GM18951 (cell line): ENCODE data around the gene COBLL1.
"Not testable (repeated sequence)": the region's sequence is repeated elsewhere in the genome, so short reads cannot be mapped to it uniquely, and the experiment has no call there.

Source experiments
- POLR2A ChIP-seq: IDR thresholded peaks from 4 replicates; pipeline ENCODE4 v1.6.1; 2011; ENCODE audit warnings: mild to moderate bottlenecking; ENCODE audit not compliant: insufficient read length, insufficient read depth; ENCODE audit errors: extremely low read depth
- in situ Hi-C: fragments of 300-500 bp; cut with MboI; formaldehyde crosslinking; loops from one replicate; pipeline ENCODE4 v1.12.0; 2022; ENCODE audit warnings: low sequenced_read_pairs, mixed read lengths, inconsistent platforms; ENCODE audit not compliant: unreplicated experiment

Gene COBLL1

GRCh38 chr2:164873210-164873908 lies 31.7 kb upstream of the COBLL1 start:
- in situ Hi-C loops: no loop called here

DNA sequence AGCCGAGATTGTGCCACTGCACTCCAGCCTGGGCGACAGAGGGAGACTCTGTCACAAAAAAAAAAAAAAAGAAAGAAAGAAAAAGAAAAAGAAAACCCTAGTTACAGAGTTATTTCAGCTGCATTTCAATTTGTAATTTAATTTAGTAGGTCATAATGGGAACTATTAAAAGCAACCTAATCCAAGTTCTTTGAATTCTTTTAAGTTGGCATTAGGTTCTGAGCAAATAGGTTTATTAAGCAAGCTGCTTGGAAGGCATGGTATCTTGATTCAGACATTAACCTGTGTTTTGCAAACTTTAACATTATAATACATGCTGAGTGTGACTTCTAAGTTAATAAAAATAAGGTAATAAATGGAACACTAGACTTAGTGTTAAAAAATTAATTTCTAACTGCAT lies 29.8 kb upstream of the COBLL1 start:
- no peak for TF ChIP-seq POLR2A
- in situ Hi-C loops: no loop called here

More at GRCh38 chr2:164873210-164873908, 31.7 kb upstream of the COBLL1 start:
- TF ChIP-seq POLR2A: no peak

- in situ Hi-C loops: no loop called here
- TF ChIP-seq POLR2A: no peak
Measured at GRCh38 chr2:164869420-164869772, 27.8 kb upstream of the COBLL1 start.

DNA sequence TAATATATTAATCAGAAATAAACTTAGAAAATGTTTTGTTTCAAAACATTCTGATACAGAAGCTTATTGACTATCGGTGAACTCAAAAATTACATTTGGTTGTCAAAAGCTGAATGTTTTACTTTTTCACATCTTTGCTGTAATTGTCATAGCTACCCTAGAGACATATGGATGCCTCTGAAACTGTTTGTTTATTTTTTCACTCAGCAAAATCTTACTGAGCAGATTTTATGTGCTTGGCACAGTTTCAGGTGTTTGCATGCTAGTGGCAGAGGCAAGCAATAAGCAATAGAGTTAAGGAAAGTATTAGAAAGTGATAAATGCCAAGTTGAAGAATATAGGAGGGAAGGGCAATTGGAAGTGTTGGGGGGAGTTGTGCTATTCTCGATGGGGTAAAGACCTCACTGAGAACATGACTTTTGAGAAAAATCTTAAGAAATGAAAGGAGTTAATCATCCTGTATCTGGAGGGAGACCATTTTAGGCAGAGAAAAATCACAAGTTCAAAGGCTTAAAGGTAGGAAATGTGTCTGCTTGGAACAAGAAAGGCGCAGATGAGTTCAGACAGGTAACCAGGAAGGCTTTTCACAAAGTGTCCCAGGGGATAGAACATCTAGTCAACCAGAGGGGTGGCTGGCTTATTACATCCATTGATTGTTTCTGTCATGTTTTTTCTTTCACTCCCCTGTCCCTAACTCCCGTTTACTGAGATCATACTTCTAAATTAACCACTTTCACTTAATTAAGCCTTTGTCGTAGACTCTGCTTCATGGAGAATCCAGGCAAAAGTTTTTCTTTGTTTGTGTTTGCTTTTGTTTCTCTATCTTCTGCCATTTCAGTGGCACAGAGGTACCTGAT lies 27.2 kb upstream of the COBLL1 start:
- no peak for TF ChIP-seq POLR2A
- in situ Hi-C loops: no loop called here

- TF ChIP-seq POLR2A: no peak
Measured at GRCh38 chr2:164867779-164868397, 26.3 kb upstream of the COBLL1 start.

GRCh38 chr2:164866381-164866780 lies 24.8 kb upstream of the COBLL1 start:
- in situ Hi-C loops: not testable (repeated sequence)

More at GRCh38 chr2:164867779-164868397, 26.3 kb upstream of the COBLL1 start:
- in situ Hi-C loops: no loop called here

DNA sequence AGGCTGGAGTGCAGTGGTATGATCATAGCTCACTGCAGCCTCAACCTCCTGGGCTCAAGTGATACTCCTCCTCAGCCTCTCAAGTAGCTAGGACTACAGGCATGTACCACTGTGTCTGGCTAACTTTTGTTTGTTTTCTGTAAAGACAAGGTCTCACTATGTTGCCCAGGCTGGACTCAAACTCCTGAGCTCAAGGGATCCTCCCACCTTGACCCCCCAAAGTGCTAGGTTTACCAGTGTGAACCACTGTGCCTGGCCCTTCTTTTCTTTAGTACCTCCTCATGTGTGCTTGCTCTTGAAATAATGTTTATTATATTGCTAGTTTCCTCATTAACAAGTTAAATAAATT lies 19.0 kb upstream of the COBLL1 start:
- in situ Hi-C loops: no loop called here
- TF ChIP-seq POLR2A: no peak

GRCh38 chr2:164859906-164860693 lies 18.5 kb upstream of the COBLL1 start:
- in situ Hi-C loops: not testable (repeated sequence)

DNA sequence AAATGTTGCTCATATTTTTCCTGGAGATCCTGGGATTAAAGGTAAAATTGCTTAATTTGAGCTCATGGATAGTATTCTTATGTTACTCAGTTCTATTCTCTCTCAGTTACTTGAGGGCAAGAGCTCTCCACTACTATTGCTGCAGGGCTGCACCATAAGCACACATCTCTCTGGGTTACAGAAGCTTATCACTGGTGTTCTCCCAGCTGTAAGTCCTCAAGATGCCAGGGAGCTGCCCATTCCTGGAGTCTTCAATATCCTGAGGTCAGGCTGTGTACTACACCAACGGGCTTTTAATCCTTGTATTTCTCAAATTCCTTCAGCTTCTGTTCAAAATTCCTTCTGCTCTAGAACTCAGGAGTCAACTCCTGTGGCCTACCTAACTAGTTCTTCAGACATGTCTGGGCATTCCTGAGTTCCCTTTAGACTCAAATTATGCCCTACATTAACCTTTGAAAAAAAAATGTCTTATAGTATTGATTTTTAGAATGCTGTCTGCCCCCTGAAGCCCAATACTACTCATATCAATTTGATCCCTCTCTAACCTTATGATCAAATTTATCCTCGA lies 17.7 kb upstream of the COBLL1 start:
- in situ Hi-C loops: no loop called here
- no peak for TF ChIP-seq POLR2A

GRCh38 chr2:164852086-164852485 lies 10.5 kb upstream of the COBLL1 start:
- no peak for TF ChIP-seq POLR2A
- in situ Hi-C loops: no loop called here

DNA sequence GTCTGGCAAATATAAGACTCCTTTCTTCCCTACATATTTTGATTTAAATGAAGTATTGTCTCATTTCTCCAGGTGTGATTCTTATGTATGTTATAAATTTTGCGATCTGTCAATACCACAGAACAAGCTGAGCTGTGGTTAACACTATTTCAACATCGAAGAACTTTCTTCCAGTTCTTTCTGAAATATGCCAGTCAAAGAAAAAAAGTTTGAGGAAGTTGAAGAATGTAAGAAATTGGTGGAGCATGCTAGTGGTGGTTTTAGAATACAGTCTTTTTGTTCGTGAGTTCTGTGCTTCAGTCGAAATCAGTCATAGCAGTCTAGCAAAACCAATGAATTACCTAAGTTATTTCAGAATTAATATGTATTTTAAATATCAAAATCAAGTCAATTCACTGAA lies 8.6 kb upstream of the COBLL1 start:
- in situ Hi-C loops: no loop called here
- TF ChIP-seq POLR2A: no peak

GRCh38 chr2:164849506-164849905 lies 7.9 kb upstream of the COBLL1 start:
- in situ Hi-C loops: no loop called here

GRCh38 chr2:164847981-164848741 lies 6.5 kb upstream of the COBLL1 start:
- in situ Hi-C loops: no loop called here
- no peak for TF ChIP-seq POLR2A

More at GRCh38 chr2:164849506-164849905, 7.9 kb upstream of the COBLL1 start:
- TF ChIP-seq POLR2A: no peak
